AG04450 (cell line): ENCODE data around the gene ARL14. TPM values are rescaled to one million over a fixed set of nuclear protein-coding genes. Genes with fewer than 3 reads are reported as not detected.

Experiments
- CTCF ChIA-PET: fragments of 300-600, 350-600 bp; formaldehyde crosslinking; extraction: SDS; loops from one replicate; lab custom pipeline; 2022; ENCODE audit warnings: antibody characterized with exemption, inconsistent platforms; lab: Charles Lee
- POLR2A ChIA-PET: fragments of 350-600 bp; formaldehyde crosslinking; extraction: SDS; loops from one replicate; lab custom pipeline; 2021; ENCODE audit warnings: antibody characterized with exemption, inconsistent platforms; lab: Yijun Ruan, JAX
- DNase-seq: peaks from one replicate; pipeline ENCODE4 v3.0.0-alpha.2; 2011; ENCODE audit warnings: low read depth, low spot score
- H3K27ac ChIP-seq: one replicate; pipeline ENCODE4 v1.5.1; 2012; ENCODE audit warnings: low read depth, low read length, control low read depth
- H3K27me3 ChIP-seq: one replicate; pipeline ENCODE4 v1.6.0; 2012; ENCODE audit warnings: low read length; ENCODE audit not compliant: control insufficient read depth, insufficient read depth
- H3K4me3 ChIP-seq: 2 replicates; pipeline ENCODE4 v1.5.1; 2011; ENCODE audit warnings: mild to moderate bottlenecking, low read depth, low read length, control low read depth
- H3K9me3 ChIP-seq: 2 replicates; pipeline ENCODE4 v1.5.1; 2012; ENCODE audit warnings: low read length; ENCODE audit not compliant: control insufficient read depth, insufficient read depth
- polyA minus RNA-seq: library from RNA; depleted of rRNA, polyadenylated mRNA; stranded (reverse); fragments of >200 nt; gene quantifications from 2 replicates; pipeline ENCODE4 v1.2.3, GENCODE V29; 2011; rRNA and poly(A)+ RNA removed
- polyA plus RNA-seq: library from polyadenylated mRNA; depleted of rRNA; stranded (reverse); fragments of >200 nt; gene quantifications from 2 replicates; pipeline ENCODE4 v1.2.3, GENCODE V29; 2011; rRNA removed
- TF ChIP-seq, protein P1 (sequence below): IDR thresholded peaks from 2 replicates; pipeline ENCODE4 v1.5.1; 2011; ENCODE audit warnings: low read depth, low read length, control low read depth, inconsistent platforms

The ARL14 gene
- polyA plus RNA-seq = 0.09 TPM in 1 of 2 replicates, not detected in the other
- polyA minus RNA-seq = not detected in 2 replicates

DNA sequence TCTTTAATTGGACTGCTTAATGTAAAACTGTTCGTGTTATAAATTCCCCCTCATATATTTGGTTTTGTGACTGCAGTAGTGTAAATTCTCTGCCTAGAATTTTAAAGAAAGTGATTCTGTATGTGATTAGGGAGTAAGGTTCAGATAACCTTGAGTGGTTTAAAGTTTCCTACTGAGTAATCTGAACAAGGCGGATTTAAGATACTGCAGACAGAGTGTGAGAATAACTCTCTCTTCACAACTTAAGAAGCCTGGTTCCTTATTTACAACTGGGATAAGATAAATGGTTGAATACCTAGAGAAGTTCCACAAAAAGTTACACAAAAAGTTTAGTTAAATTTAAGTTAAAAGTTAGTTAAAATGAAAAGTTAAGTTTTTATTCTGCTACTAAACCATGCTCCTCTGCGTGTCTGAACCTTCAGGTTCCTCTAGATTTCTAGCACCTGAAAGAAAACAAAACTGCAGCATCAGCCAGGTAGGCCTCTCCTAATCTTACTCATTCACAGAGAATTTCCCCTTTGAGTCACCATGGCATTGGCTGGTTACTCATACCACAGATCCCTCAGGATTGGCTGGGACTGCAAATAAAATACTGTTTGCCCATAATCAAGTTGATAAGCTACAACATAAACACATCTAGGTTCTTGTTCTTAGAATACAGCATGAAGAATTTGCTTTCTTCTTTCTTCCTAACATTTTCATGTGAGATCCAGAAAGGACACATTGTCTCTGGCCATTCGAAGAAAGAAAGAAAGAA is at the start of gene ARL14:
Gene ARL14, plus strand, starts transcription at position 614 of the 757 bp plus-strand sequence. CDS start 187 bp downstream, outside the sequence.
- Histone ChIP-seq H3K4me3 (no peak within 1 kb of the TSS), H3K27me3 (no peaks in the 10 kb centered on the region), H3K27ac (no peak within 1 kb of the TSS), H3K9me3 (no peaks in the 10 kb centered on the region)
- DNase-seq = no peak
- ChIA-PET CTCF (interaction anchor here (3.0 kb wide), 1 partner anchor 10 kb away, joined by 31 read pairs; no protein-coding TSS in a partner anchor), POLR2A (no interaction called here)
- TF ChIP-seq, protein P1, sequence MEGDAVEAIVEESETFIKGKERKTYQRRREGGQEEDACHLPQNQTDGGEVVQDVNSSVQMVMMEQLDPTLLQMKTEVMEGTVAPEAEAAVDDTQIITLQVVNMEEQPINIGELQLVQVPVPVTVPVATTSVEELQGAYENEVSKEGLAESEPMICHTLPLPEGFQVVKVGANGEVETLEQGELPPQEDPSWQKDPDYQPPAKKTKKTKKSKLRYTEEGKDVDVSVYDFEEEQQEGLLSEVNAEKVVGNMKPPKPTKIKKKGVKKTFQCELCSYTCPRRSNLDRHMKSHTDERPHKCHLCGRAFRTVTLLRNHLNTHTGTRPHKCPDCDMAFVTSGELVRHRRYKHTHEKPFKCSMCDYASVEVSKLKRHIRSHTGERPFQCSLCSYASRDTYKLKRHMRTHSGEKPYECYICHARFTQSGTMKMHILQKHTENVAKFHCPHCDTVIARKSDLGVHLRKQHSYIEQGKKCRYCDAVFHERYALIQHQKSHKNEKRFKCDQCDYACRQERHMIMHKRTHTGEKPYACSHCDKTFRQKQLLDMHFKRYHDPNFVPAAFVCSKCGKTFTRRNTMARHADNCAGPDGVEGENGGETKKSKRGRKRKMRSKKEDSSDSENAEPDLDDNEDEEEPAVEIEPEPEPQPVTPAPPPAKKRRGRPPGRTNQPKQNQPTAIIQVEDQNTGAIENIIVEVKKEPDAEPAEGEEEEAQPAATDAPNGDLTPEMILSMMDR = no peak

DNA sequence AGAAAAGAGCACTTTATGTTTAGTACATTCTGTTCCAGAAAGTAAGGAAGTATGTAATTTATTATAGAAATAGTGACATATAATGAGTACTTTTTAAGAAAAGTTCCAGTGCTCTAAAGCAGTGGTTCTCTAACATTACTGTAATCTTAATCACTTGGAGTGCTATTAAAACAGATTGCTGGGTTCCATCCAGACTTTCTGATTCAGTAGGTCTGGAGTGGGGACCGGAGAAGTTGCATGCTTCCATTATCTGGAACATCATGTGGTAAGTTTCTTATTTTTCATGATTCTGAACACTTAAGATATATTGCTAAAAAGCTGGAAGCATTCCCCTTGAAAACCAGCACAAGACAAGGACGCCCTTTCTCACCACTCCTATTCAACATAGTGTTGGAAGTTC is 47.5 kb upstream of the ARL14 start:
- Histone ChIP-seq H3K27me3 (no peaks in the 10 kb centered on the region), H3K27ac (no peak overlapping the region), H3K9me3 (no peaks in the 10 kb centered on the region), H3K4me3 (no peak overlapping the region)
- no peak for DNase-seq
- ChIA-PET POLR2A (no interaction called here), CTCF (interaction anchor here (0.6 kb wide), 1 partner anchor 206 kb away, joined by 5 read pairs; no protein-coding TSS in a partner anchor)
- TF ChIP-seq, protein P1 = no peak

DNA sequence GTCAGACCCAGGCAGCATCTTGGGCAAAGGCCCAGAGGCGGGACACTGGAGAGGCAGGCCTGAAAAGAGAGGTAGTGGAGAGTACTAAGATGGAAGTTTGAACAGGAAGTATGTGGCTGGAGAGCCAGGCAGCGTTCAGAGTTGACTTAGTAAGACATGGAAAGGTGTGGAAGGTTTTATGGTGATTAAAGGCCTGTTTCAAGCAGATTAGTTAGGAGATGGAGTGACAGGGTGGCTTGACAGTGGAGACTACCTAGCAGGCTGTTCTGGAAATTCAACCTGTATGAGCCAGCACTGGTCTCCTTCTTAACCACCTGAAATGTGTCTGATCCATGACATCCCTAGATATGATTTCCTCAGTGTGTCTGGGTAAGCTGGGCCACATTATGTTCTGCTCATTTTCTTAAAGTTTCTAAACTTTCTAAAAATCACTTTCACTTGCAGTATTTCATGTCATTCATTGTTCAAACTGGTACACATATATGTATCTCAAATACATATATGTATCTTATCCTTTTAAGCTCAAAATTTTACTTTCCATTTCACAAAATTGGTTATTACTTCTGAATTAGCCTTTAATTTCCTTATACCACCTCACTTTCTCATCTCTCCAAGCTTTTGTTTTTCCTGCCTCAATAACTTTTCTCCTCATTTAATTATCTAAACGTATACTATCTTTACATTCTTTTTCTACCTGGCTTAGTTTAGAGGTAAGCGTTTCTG is 43.4 kb upstream of the ARL14 start:
- no peaks in the 10 kb centered on the region for H3K9me3 ChIP-seq
- TF ChIP-seq, protein P1 = no peak
- DNase-seq = no peak
- ChIA-PET POLR2A (no interaction called here), CTCF (interaction anchor here (0.6 kb wide), 1 partner anchor 226 kb away, joined by 5 read pairs; no protein-coding TSS in a partner anchor)
- H3K4me3 ChIP-seq = no peak overlapping the region
- H3K27me3 ChIP-seq = no peaks in the 10 kb centered on the region
- H3K27ac ChIP-seq = no peak overlapping the region

DNA sequence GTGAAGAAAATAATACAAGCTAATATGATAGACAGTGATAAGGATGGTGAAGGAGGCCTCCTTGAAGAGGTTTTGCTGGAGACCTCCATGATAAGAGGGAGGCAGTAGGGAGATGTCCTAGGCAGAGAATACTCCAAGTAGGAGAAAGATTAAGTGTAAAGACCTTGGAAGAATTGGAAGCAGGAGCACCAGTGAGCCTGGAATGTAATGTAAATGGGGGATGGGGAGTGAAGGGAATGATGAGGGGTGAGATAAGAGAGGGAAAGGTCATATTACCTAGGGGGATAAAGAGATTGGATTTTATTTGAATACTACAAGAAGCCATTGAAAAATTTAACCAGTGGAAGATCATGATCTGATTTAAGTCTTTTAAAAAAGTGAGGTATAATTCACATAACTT is 41.7 kb upstream of the ARL14 start:
- Histone ChIP-seq H3K27ac (no peak overlapping the region), H3K9me3 (no peaks in the 10 kb centered on the region), H3K4me3 (no peak overlapping the region), H3K27me3 (no peaks in the 10 kb centered on the region)
- TF ChIP-seq, protein P1 = no peak
- no peak for DNase-seq
- CTCF ChIA-PET = no interaction called here
- POLR2A ChIA-PET = no interaction called here
